GM12872 (cell line): ENCODE data around the gene PHLPP1.

Source experiments
- TF ChIP-seq, protein P1 (sequence below): IDR thresholded peaks from 3 replicates; pipeline ENCODE4 v1.5.1; 2011; ENCODE audit warnings: low read depth, mild to moderate bottlenecking, low read length, moderate library complexity; ENCODE audit not compliant: insufficient read depth

Gene PHLPP1

GRCh38 chr18:62833494-62833893 is 118.2 kb downstream of the PHLPP1 start:
- TF ChIP-seq, protein P1, sequence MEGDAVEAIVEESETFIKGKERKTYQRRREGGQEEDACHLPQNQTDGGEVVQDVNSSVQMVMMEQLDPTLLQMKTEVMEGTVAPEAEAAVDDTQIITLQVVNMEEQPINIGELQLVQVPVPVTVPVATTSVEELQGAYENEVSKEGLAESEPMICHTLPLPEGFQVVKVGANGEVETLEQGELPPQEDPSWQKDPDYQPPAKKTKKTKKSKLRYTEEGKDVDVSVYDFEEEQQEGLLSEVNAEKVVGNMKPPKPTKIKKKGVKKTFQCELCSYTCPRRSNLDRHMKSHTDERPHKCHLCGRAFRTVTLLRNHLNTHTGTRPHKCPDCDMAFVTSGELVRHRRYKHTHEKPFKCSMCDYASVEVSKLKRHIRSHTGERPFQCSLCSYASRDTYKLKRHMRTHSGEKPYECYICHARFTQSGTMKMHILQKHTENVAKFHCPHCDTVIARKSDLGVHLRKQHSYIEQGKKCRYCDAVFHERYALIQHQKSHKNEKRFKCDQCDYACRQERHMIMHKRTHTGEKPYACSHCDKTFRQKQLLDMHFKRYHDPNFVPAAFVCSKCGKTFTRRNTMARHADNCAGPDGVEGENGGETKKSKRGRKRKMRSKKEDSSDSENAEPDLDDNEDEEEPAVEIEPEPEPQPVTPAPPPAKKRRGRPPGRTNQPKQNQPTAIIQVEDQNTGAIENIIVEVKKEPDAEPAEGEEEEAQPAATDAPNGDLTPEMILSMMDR: no peak

DNA sequence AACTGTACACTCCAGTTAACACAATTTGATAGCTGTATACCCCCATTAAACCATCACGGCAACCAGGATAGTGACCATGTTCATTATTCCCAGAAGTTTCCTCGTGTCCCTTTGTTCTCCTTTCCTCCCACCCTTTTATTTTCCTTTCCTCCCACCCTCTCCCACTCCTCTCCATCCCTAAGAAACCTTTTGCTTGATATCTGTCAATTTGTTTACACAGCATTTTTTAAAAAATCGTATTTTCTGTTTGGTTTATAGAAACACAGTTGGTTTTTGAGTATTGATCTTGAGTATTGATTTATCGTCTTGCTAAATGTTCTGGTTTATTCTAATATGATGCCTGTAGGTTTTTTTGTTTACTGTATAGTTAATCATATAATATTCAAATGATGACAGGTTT is 119.4 kb downstream of the PHLPP1 start:
- TF ChIP-seq, protein P1: no peak

- TF ChIP-seq, protein P1: no peak
These were observed 121.7 kb downstream of the PHLPP1 start for GRCh38 chr18:62837011-62837410.

GRCh38 chr18:62838475-62839098 is 123.2 kb downstream of the PHLPP1 start:
- TF ChIP-seq, protein P1: no peak

DNA sequence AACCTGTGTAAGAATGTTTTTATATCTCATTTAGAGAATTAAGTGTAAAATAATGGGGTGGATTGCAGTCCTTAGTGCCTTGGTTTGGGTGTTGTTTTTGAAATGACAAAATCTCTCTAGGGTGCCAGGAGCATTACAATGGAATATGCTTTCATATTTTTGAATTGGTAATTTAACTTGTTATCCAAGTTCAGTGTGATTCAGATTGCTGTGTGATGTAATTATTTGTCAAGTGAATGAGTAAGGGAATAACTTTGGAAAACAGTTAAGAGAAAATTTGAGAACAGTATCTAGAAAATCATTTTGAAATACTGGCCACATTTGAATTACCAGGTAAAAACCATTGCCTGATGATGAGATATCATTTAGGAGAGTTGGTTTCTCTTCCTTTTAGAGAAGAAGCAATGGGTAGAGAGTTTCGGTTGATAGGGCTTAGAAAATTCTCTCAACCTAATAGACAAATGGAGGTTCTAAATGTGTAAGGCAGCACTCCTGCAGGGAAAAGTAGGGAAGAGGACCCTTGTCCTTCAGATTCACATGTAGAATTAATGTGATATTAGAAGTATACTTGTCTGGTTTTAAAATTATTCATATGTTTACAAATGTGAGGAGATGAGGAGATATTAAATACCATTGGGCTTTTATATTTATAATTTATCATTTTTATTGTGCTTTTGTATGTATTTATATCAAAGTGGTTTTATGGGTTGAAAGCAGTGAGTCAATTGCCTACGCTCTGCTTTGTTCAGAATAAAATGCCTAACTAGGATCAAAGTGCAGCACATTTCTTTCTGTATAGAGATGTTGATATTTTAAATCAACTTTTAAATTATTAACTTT is 124.8 kb downstream of the PHLPP1 start:
- TF ChIP-seq, protein P1: no peak

- TF ChIP-seq, protein P1: no peak
These were observed 126.1 kb downstream of the PHLPP1 start for GRCh38 chr18:62841405-62841804.

GRCh38 chr18:62842898-62843297 is 127.6 kb downstream of the PHLPP1 start:
- TF ChIP-seq, protein P1: no peak
